Neural cell (in vitro differentiated cells): Measurements from ENCODE around the gene CACNA1C. TPM values are rescaled to one million over a fixed set of nuclear protein-coding genes. Genes with fewer than 3 reads are reported as not detected.

ENCODE experiments used
- H2AFZ ChIP-seq: fragments of 200-600, 300-800 bp; sonication (generic), shearing (Covaris generic); 2 replicates; pipeline ENCODE4 v1.6.0; 2014; ENCODE audit warnings: low read depth, mild to moderate bottlenecking, antibody characterized with exemption, low read length, moderate library complexity
- H3F3A ChIP-seq: fragments of 200-600 bp; shearing (Covaris generic); 2 replicates; pipeline ENCODE4 v1.6.1; 2016; ENCODE audit warnings: mild to moderate bottlenecking, moderate library complexity, mixed read lengths, antibody characterized with exemption, low read length; ENCODE audit not compliant: insufficient read depth, poor library complexity, severe bottlenecking
- H3K27ac ChIP-seq: fragments of 200-600, 300-800 bp; sonication (generic), shearing (Covaris generic); 2 replicates; pipeline ENCODE4 v1.5.1; 2014; ENCODE audit warnings: mild to moderate bottlenecking, low read length, moderate library complexity
- H3K27me3 ChIP-seq: fragments of 300-800, 200-600 bp; sonication (generic), shearing (Covaris generic); 2 replicates; pipeline ENCODE4 v1.6.0; 2014; ENCODE audit warnings: mild to moderate bottlenecking, low read depth, low read length, moderate library complexity; ENCODE audit not compliant: insufficient read depth
- H3K36me3 ChIP-seq: fragments of 300-800, 200-600 bp; sonication (generic), shearing (Covaris generic); 2 replicates; pipeline ENCODE4 v1.5.1; 2014; ENCODE audit warnings: mild to moderate bottlenecking, antibody characterized with exemption, low read length, moderate library complexity; ENCODE audit not compliant: insufficient read depth
- H3K4me2 ChIP-seq: fragments of 300-800, 200-600 bp; sonication (generic), shearing (Covaris generic); 2 replicates; pipeline ENCODE4 v1.6.0; 2014; ENCODE audit warnings: mild to moderate bottlenecking, low read length
- H3K4me3 ChIP-seq: fragments of 300-800, 200-600 bp; sonication (generic), shearing (Covaris generic); 2 replicates; pipeline ENCODE4 v1.5.1; 2014; ENCODE audit warnings: mild to moderate bottlenecking, low read length, moderate library complexity
- H3K79me2 ChIP-seq: fragments of 200-600 bp; shearing (Covaris generic); replicated peaks from 2 replicates; pipeline ENCODE4 v1.6.0; 2014; ENCODE audit warnings: mild to moderate bottlenecking, low read length, moderate library complexity; ENCODE audit not compliant: insufficient read depth
- H3K9ac ChIP-seq: fragments of 300-800, 200-600 bp; sonication (generic), shearing (Covaris generic); 2 replicates; pipeline ENCODE4 v1.6.1; 2016; ENCODE audit warnings: mild to moderate bottlenecking, low read length, mixed read lengths
- H3K9me2 ChIP-seq: fragments of 200-600 bp; shearing (Covaris generic); 2 replicates; pipeline ENCODE4 v1.6.1; 2016; ENCODE audit warnings: mild to moderate bottlenecking, low read length, mixed read lengths; ENCODE audit not compliant: insufficient read depth
- H3K9me3 ChIP-seq: fragments of 200-600, 300-800 bp; sonication (generic), shearing (Covaris generic); 2 replicates; pipeline ENCODE4 v1.6.1; 2016; ENCODE audit warnings: mild to moderate bottlenecking, mixed run types, low read length, moderate library complexity, mixed read lengths
- H4K20me1 ChIP-seq: fragments of 200-600 bp; shearing (Covaris generic); 2 replicates; pipeline ENCODE4 v1.6.1; 2016; ENCODE audit warnings: mild to moderate bottlenecking, mixed run types; ENCODE audit not compliant: insufficient read depth
- EP300 ChIP-seq: fragments of 450-650 bp; conservative IDR thresholded peaks from 2 replicates; pipeline ENCODE4 v1.6.1; 2014; ENCODE audit warnings: antibody characterized with exemption, mild to moderate bottlenecking, moderate library complexity; ENCODE audit not compliant: poor library complexity, severe bottlenecking
- EZH2 ChIP-seq: fragments of 200-600, 300-800 bp; shearing (Covaris generic), sonication (generic); IDR thresholded peaks from 2 replicates; pipeline ENCODE4 v1.6.1; 2014; ENCODE audit warnings: antibody characterized with exemption, low read length, borderline replicate concordance, mild to moderate bottlenecking; ENCODE audit not compliant: insufficient read depth, poor library complexity, severe bottlenecking
- MXI1 ChIP-seq: fragments of 450-650 bp; conservative IDR thresholded peaks from 2 replicates; pipeline ENCODE4 v1.6.1; 2014; ENCODE audit warnings: antibody characterized with exemption, mild to moderate bottlenecking; ENCODE audit not compliant: poor library complexity, severe bottlenecking
- POLR2AphosphoS5 ChIP-seq: IDR thresholded peaks from 2 replicates; pipeline ENCODE4 v1.6.1; 2012
- RAD21 ChIP-seq: fragments of 450-650 bp; conservative IDR thresholded peaks from 2 replicates; pipeline ENCODE4 v1.6.1; 2014; ENCODE audit warnings: antibody characterized with exemption, mild to moderate bottlenecking, moderate library complexity
- REST ChIP-seq: IDR thresholded peaks from 2 replicates; pipeline ENCODE4 v1.6.1; 2012; ENCODE audit warnings: borderline replicate concordance
- SMC3 ChIP-seq: fragments of 450-650 bp; conservative IDR thresholded peaks from 2 replicates; pipeline ENCODE4 v1.6.1; 2014; ENCODE audit warnings: antibody characterized with exemption, mild to moderate bottlenecking, moderate library complexity; ENCODE audit not compliant: poor library complexity
- TAF1 ChIP-seq: IDR thresholded peaks from 2 replicates; pipeline ENCODE4 v1.6.1; 2012; ENCODE audit warnings: low read depth
- polyA plus RNA-seq: library from polyadenylated mRNA; depleted of rRNA; stranded (reverse); fragments of >200 nt; gene quantifications from 2 replicates; pipeline ENCODE4 v1.2.3, GENCODE V29; 2014
- TF ChIP-seq, protein P1 (sequence below): fragments of 450-650 bp; IDR thresholded peaks from 2 replicates; pipeline ENCODE4 v1.5.1; 2014; ENCODE audit warnings: antibody characterized with exemption, mild to moderate bottlenecking, moderate library complexity; ENCODE audit not compliant: poor library complexity, severe bottlenecking

The CACNA1C gene
- polyA plus RNA-seq, 1 donor from 2014 or later, result 9.7 TPM

GRCh38 chr12:2397356-2398045 lies 344.7 kb downstream of the CACNA1C start:
- H4K20me1 ChIP-seq, result no peaks in the 10 kb centered on the region
- no peaks in the 10 kb centered on the region for H3F3A ChIP-seq
- no peak for TF ChIP-seq TAF1
- no peaks in the 10 kb centered on the region for H3K27me3 ChIP-seq
- no peaks in the 10 kb centered on the region for H3K79me2 ChIP-seq
- H3K36me3 ChIP-seq, result no peaks in the 10 kb centered on the region
- no peaks in the 10 kb centered on the region for H3K9me3 ChIP-seq
- H3K9ac ChIP-seq, result no peak overlapping the region
- no peaks in the 10 kb centered on the region for H3K9me2 ChIP-seq
- no peak overlapping the region for H3K4me2 ChIP-seq
- no peak overlapping the region for H3K27ac ChIP-seq
- no peak overlapping the region for H3K4me3 ChIP-seq
- no peak overlapping the region for H2AFZ ChIP-seq

DNA sequence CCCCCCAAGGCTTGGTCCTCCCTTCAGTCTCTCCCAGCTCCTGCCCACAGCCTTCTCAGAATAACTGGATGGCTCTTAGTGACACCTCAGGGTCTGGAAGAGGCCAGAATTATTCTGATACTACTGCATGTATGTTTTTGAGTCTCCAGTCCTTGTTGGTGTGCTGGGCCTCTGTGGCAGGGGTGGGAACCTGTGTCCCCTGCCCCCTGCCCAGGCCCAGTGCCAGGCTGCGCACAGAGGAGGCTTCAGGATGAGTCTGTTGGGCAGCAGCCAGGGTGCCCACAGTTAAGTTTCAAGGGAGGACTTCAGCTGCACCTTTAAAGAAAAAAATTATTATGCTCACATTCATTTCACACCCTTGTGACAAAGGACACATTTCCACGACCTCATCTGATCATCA lies 348.3 kb downstream of the CACNA1C start:
- no peak for TF ChIP-seq EP300
- TF ChIP-seq EZH2, result no peak
- TF ChIP-seq POLR2AphosphoS5, result no peak
- no peak for TF ChIP-seq RAD21
- TF ChIP-seq, protein P1, sequence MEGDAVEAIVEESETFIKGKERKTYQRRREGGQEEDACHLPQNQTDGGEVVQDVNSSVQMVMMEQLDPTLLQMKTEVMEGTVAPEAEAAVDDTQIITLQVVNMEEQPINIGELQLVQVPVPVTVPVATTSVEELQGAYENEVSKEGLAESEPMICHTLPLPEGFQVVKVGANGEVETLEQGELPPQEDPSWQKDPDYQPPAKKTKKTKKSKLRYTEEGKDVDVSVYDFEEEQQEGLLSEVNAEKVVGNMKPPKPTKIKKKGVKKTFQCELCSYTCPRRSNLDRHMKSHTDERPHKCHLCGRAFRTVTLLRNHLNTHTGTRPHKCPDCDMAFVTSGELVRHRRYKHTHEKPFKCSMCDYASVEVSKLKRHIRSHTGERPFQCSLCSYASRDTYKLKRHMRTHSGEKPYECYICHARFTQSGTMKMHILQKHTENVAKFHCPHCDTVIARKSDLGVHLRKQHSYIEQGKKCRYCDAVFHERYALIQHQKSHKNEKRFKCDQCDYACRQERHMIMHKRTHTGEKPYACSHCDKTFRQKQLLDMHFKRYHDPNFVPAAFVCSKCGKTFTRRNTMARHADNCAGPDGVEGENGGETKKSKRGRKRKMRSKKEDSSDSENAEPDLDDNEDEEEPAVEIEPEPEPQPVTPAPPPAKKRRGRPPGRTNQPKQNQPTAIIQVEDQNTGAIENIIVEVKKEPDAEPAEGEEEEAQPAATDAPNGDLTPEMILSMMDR, result no peak
- TF ChIP-seq SMC3, result no peak
- TF ChIP-seq REST, result no peak
- TF ChIP-seq TAF1, result no peak
- TF ChIP-seq MXI1, result no peak
- Histone ChIP-seq H2AFZ (no peak overlapping the region), H3K36me3 (no peaks in the 10 kb centered on the region), H4K20me1 (no peaks in the 10 kb centered on the region), H3K9me2 (no peaks in the 10 kb centered on the region), H3F3A (no peaks in the 10 kb centered on the region), H3K9me3 (no peaks in the 10 kb centered on the region), H3K4me2 (no peak overlapping the region), H3K27ac (no peak overlapping the region), H3K9ac (no peak overlapping the region), H3K27me3 (no peaks in the 10 kb centered on the region), H3K4me3 (no peak overlapping the region), H3K79me2 (no peaks in the 10 kb centered on the region)
